ENCODE data around the gene TMX1.

The TMX1 gene

GRCh38 chr14:51242545-51243490, 2.8 kb downstream of the TMX1 start:
- no peak for DNase-seq (ENCODE audit: low spot score)

GRCh38 chr14:51244591-51244990, 4.5 kb downstream of the TMX1 start:
- no peak for DNase-seq (ENCODE audit: low spot score)

- DNase-seq (ENCODE audit: low spot score) = no peak
Measured at GRCh38 chr14:51246032-51246431, 6.0 kb downstream of the TMX1 start.

- no peak for DNase-seq (ENCODE audit: low spot score)
Measured at GRCh38 chr14:51248016-51248987, 8.3 kb downstream of the TMX1 start.

DNA sequence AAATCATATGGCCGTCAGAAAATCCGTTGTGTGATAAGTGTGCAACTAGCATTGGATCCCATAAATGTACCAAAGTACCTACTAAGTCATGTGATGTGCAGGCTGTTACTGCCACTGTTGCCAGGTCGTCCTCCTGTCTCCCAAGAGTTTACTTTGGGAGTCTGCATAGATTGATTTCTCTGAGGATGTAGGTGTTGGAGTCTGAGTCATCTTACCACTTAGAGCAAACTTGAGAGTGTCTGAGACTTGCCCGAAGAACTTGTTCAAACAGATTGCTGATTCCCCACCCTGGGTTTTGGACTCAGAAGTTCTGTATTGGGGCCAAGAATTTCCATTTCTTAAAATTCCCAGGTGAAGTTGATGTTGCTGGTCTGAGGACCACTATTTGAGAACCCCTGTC, 11.4 kb downstream of the TMX1 start:
- DNase-seq (ENCODE audit: low spot score) = no peak

DNA sequence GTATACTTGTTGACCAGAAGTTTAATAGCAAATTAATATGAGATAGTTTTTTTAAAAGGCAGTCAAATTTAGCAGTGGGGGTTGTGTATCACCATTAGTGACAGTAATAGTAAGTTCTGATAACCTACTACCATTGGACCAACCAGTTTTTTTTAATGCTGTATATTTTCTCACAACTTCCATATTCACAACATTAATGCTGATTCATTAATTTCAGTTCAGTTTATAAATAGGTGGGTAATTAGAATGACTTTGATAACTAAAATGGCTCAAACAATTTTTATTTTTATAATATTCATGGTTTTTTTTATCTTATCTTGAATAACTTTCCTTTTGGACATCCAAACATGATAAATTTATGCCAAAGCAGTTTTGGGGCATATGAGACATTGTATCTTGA, 13.8 kb downstream of the TMX1 start:
- DNase-seq (ENCODE audit: low spot score) = no peak

- no peak for DNase-seq (ENCODE audit: low spot score)
Measured at GRCh38 chr14:51258280-51258679, 18.2 kb downstream of the TMX1 start.

- DNase-seq (ENCODE audit: low spot score) = no peak
Measured at GRCh38 chr14:51258788-51259187, 18.7 kb downstream of the TMX1 start.

GRCh38 chr14:51260225-51260624, 20.2 kb downstream of the TMX1 start:
- DNase-seq (ENCODE audit: low spot score) = no peak

GRCh38 chr14:51261151-51261550, 21.1 kb downstream of the TMX1 start:
- no peak for DNase-seq (ENCODE audit: low spot score)

GRCh38 chr14:51262868-51263267, 22.8 kb downstream of the TMX1 start:
- no peak for DNase-seq (ENCODE audit: low spot score)

GRCh38 chr14:51269634-51270033, 29.6 kb downstream of the TMX1 start:
- DNase-seq (ENCODE audit: low spot score) = no peak

DNA sequence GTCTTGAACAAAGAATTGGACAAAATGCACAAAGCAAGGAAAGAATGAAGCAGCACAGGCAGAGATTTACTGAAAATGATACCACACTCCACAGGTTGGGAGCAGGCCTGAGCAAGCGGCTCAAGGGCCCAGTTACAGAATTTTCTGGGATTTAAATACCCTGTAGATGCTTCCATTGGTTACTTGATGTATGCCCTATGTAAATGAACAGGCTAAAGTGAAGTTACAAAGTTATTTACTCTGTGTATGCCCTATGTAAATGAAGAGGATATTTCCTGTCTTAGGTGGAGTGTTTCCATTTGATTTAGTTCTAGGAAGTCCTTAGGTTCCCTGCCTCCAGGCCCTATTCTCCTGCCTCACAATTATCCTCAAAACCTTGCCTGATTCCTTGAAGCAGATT, 36.6 kb downstream of the TMX1 start:
- no peak for DNase-seq (ENCODE audit: low spot score)

- no peak for DNase-seq (ENCODE audit: low spot score)
Measured at GRCh38 chr14:51277753-51278415, 37.8 kb downstream of the TMX1 start.

- DNase-seq (ENCODE audit: low spot score) = no peak
Measured at GRCh38 chr14:51282517-51282916, 42.5 kb downstream of the TMX1 start.

- DNase-seq (ENCODE audit: low spot score) = peak; percentile 91
Measured at GRCh38 chr14:51283402-51284085, 43.5 kb downstream of the TMX1 start.

- no peak for DNase-seq (ENCODE audit: low spot score)
Measured at GRCh38 chr14:51284241-51284640, 44.2 kb downstream of the TMX1 start.

DNA sequence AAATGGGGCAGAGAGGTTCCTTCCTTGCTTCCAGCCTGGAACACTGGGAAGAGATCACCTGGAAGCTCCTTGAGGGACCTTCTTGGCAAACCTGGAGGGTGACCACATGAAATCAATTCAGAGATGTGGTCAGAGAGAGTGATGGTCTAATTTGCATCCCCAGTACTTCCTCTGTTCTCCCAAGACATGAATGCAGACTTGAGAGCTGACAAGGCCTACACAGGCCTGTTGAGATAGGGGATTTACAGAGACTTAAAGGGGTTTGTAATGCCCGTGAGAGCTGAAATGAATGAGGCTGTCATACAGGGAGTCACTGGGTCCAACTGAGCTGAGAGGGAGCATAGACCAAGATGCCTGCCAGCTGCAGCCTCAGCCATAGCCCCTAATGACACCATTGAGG, 45.1 kb downstream of the TMX1 start:
- DNase-seq (ENCODE audit: low spot score) = peak; percentile 24

DNA sequence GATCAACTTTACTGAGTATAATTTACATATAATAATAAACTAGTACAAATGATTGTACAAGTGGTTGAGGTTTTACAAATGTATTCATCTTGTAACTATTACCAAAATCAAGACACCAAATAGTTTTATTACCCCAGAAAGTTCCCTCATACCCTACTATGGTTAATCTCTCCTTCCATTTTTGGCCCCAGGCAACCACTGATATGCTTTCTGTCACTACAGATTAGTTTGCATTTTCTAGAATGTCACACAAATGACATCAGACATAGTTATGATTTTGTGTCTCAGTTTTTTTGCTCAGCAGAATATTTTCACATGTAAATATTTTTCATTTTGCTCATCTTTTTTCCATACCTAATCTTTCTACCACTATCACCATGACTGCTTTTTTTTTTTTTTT, 49.1 kb downstream of the TMX1 start:
- no peak for DNase-seq (ENCODE audit: low spot score)

GRCh38 chr14:51290132-51290531, 50.1 kb downstream of the TMX1 start:
- DNase-seq (ENCODE audit: low spot score) = no peak

- DNase-seq (ENCODE audit: low spot score) = no peak
Measured at GRCh38 chr14:51291016-51291415, 51.0 kb downstream of the TMX1 start.
